ENCODE measurements around the gene SSTR5. TPM values are rescaled to one million over a fixed set of nuclear protein-coding genes. Genes with fewer than 3 reads are reported as not detected.

SSTR5 gene
- total and polyA plus RNA-seq, 8 donors = 0.11 TPM; not detected in 7

- no peaks in the 10 kb centered on the region for H3K36me3 ChIP-seq
- peak in 1 of 4 donors; percentile 12 for DNase-seq
- no peak for ATAC-seq
- H3K27ac ChIP-seq = no peak overlapping the region
- intact Hi-C loops (cut with DNase I) = no loop called here
- H3K4me3 ChIP-seq = no peak overlapping the region
- peaks cover 0 to 98% of the 10 kb centered on the region in 2 donors for H3K27me3 ChIP-seq
- H3K4me1 ChIP-seq = no peaks in the 10 kb centered on the region
- peaks cover 0 to 25% of the 10 kb centered on the region in 2 donors for H3K9me3 ChIP-seq
- no peak for TF ChIP-seq CTCF (IDR thresholded peaks at IDR 0.05)
Observed at GRCh38 chr16:1080801-1081733, 8.5 kb downstream of the SSTR5 start.

GRCh38 chr16:1081734-1082265, 9.3 kb downstream of the SSTR5 start:
- H3K27me3 ChIP-seq = peaks cover 0 to 99% of the 10 kb centered on the region in 2 donors
- no peaks in the 10 kb centered on the region for H3K4me1 ChIP-seq
- H3K4me3 ChIP-seq = no peak overlapping the region
- DNase-seq (no peak), ATAC-seq (no peak)
- peaks cover 0 to 27% of the 10 kb centered on the region in 2 donors for H3K9me3 ChIP-seq
- intact Hi-C loops (cut with DNase I) = no loop called here
- TF ChIP-seq CTCF (IDR thresholded peaks at IDR 0.05) = no peak
- no peaks in the 10 kb centered on the region for H3K36me3 ChIP-seq
- H3K27ac ChIP-seq = no peak overlapping the region

- Histone ChIP-seq H3K36me3 (no peaks in the 10 kb centered on the region), H3K27me3 (peaks cover 0 to 99% of the 10 kb centered on the region in 2 donors), H3K9me3 (peaks cover 0 to 27% of the 10 kb centered on the region in 2 donors), H3K4me3 (no peak overlapping the region), H3K27ac (no peak overlapping the region), H3K4me1 (no peaks in the 10 kb centered on the region)
- ATAC-seq (no peak), DNase-seq (no peak)
- TF ChIP-seq CTCF (IDR thresholded peaks at IDR 0.05) = no peak
- intact Hi-C loops (cut with DNase I) = no loop called here
Observed at GRCh38 chr16:1082266-1082951, 9.9 kb downstream of the SSTR5 start.

- ATAC-seq (no peak), DNase-seq (no peak)
- H3K9me3 ChIP-seq = peaks cover 0 to 27% of the 10 kb centered on the region in 2 donors
- TF ChIP-seq CTCF (IDR thresholded peaks at IDR 0.05) = no peak
- H3K4me1 ChIP-seq = no peaks in the 10 kb centered on the region
- H3K4me3 ChIP-seq = no peak overlapping the region
- H3K27me3 ChIP-seq = peaks cover 5 to 99% of the 10 kb centered on the region in 2 donors
- intact Hi-C loops (cut with DNase I) = no loop called here
- no peak overlapping the region for H3K27ac ChIP-seq
- no peaks in the 10 kb centered on the region for H3K36me3 ChIP-seq
Observed at GRCh38 chr16:1082952-1083675, 10.6 kb downstream of the SSTR5 start.
